Fibroblast of villous mesenchyme (primary cell): ENCODE measurements around the gene SATB2. TPM values are rescaled to one million over a fixed set of nuclear protein-coding genes. Genes with fewer than 3 reads are reported as not detected.
A peak's percentile ranks its signal among the peaks of the same experiment; 100 is the strongest.

Experiments used
- DNase-seq: peaks from one replicate; pipeline ENCODE4 v3.0.0-alpha.2; 2010; ENCODE audit warnings: low read depth
- H3K4me3 ChIP-seq: 2 replicates; pipeline ENCODE4 v1.5.1; 2011; ENCODE audit warnings: low read depth, mild to moderate bottlenecking, low read length
- CTCF ChIP-seq: IDR thresholded peaks from 2 replicates; pipeline ENCODE4 v1.5.1; 2012; ENCODE audit warnings: low read depth, mild to moderate bottlenecking, low read length; ENCODE audit not compliant: insufficient read depth
- total RNA-seq: library from RNA; depleted of rRNA; stranded (reverse); fragments of >200 nt; gene quantifications from 2 replicates; pipeline ENCODE4 v1.2.3, GENCODE V29; 2012

Gene SATB2
- total RNA-seq, 1 donor, result 13.0 TPM

GRCh38 chr2:199465988-199466691 is 8.4 kb upstream of the SATB2 start:
- no peak for DNase-seq
- TF ChIP-seq CTCF, result no peak
- H3K4me3 ChIP-seq, result no peak overlapping the region

GRCh38 chr2:199465390-199465789 is 7.7 kb upstream of the SATB2 start:
- H3K4me3 ChIP-seq, result no peak overlapping the region
- no peak for DNase-seq
- TF ChIP-seq CTCF, result no peak

- H3K4me3 ChIP-seq, result no peak overlapping the region
- no peak for DNase-seq
- TF ChIP-seq CTCF, result no peak
Observed at GRCh38 chr2:199464606-199465352, 7.0 kb upstream of the SATB2 start.

- DNase-seq, result no peak
- TF ChIP-seq CTCF, result no peak
- peak overlapping the region; percentile 57 for H3K4me3 ChIP-seq
Observed at GRCh38 chr2:199463708-199464605, 6.2 kb upstream of the SATB2 start.

GRCh38 chr2:199462956-199463692 is 5.4 kb upstream of the SATB2 start:
- TF ChIP-seq CTCF, result peak; percentile 72
- H3K4me3 ChIP-seq, result peak overlapping the region; percentile 57
- peak; percentile 24 for DNase-seq

GRCh38 chr2:199462347-199462955 is 4.7 kb upstream of the SATB2 start:
- no peak overlapping the region for H3K4me3 ChIP-seq
- no peak for DNase-seq

More at GRCh38 chr2:199462347-199462955, 4.7 kb upstream of the SATB2 start:
- TF ChIP-seq CTCF, result no peak
